ENCODE data around the gene MRPS34. TPM values are rescaled to one million over a fixed set of nuclear protein-coding genes. Genes with fewer than 3 reads are reported as not detected.

Gene MRPS34
- total and polyA plus RNA-seq, 10 of the 15 experiments (the other 5 are each of a cell fraction or from before 2014, with no cell fraction given) = 3.6 to 285 (median 147) TPM

DNA sequence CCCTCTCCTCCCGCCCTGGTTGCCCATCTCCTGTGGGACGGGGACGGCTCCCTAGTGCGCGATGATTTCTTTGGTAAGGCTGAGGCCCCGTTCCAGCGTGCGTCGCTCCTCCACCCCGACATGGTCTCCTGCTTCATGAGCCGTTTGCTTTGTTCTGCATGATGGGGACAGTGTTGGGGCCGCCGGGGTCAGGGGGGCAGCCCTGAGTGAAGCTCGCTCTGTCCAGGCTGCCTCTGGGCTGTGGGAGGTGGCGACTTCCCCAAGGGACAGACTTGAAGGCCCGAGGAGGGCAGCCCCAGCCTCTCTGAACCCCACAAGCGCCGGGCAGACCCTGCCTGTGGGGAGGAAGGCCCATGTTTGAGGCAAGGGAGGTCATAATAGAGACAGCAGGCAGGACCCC lies 14.0 kb downstream of the MRPS34 start:
- DNase-seq (ENCODE audit: low read depth, low spot score) = no peak
- BruUV-seq (replicated peaks) = no TSS peak

More for the DNA sequence above, 14.0 kb downstream of the MRPS34 start:
- intact Hi-C loops (cut with micrococcal nuclease; ENCODE audit: unreplicated experiment) = no loop called here
- CTCF ChIA-PET = no interaction called here
- H3K9me3 ChIP-seq (replicated peaks; ENCODE audit: control insufficient read depth, insufficient read depth, low read length) = no peaks in the 10 kb centered on the region
- H2AFZ ChIP-seq (ENCODE audit: control insufficient read depth, low read depth, low read length) = no peak overlapping the region
- no peak overlapping the region for H3K4me2 ChIP-seq (ENCODE audit: control insufficient read depth, insufficient read depth)
- RAD21 ChIA-PET (ENCODE audit: unreplicated experiment) = no interaction called here
- ATAC-seq (no peak), FAIRE-seq (no peak)
- POLR2A ChIA-PET = no interaction called here
- no peak overlapping the region for H3K9ac ChIP-seq (ENCODE audit: control insufficient read depth, insufficient read depth, low read length)
- H4K20me1 ChIP-seq (ENCODE audit: control insufficient read depth, insufficient read depth) = no peaks in the 10 kb centered on the region
- H3K27ac ChIP-seq (ENCODE audit: control insufficient read depth, insufficient read depth) = no peak overlapping the region
- WGBS (ENCODE audit: insufficient coverage, insufficient replicate concordance, low lambda C conversion rate, missing lambda C conversion rate) = 87% methylated on average over 17 of the region's 18 CpGs
- SMC1A ChIA-PET (ENCODE audit: uncharacterized antibody, unreplicated experiment) = no interaction called here
- H3K27me3 ChIP-seq (replicated peaks in 1 of 2; ENCODE audit: control insufficient read depth in 2 of 2, insufficient read depth in 2 of 2, low read length in 1 of 2) = no peaks in the 10 kb centered on the region
- peaks cover 0 to 6% of the 10 kb centered on the region in 2 experiments; a peak in 3 of 4 replicates for H3K36me3 ChIP-seq (ENCODE audit: control insufficient read depth in 2 of 2, insufficient read depth in 2 of 2, low read length in 1 of 2)
- no peaks in the 10 kb centered on the region for H3K4me1 ChIP-seq (ENCODE audit: control insufficient read depth, insufficient read depth, low read length)
- H3K4me3 ChIP-seq = no peak overlapping the region
- no peaks in the 10 kb centered on the region for H3K79me2 ChIP-seq (ENCODE audit: control insufficient read depth, insufficient read depth, low read length)
- in situ Hi-C loops (cut with MboI) = no loop called here
- TF ChIP-seq EZH2 (IDR thresholded peaks at IDR 0.05; ENCODE audit: borderline replicate concordance, control insufficient read depth, low read depth, low read length) = no peak
- TF ChIP-seq BRCA1 (IDR thresholded peaks at IDR 0.05; ENCODE audit: low read depth, low read length) = no peak
- no peak for TF ChIP-seq SMC3 (IDR thresholded peaks at IDR 0.05; ENCODE audit: borderline replicate concordance, low read length)
- no peak for TF ChIP-seq POLR2A (IDR thresholded peaks at IDR 0.05; ENCODE audit: low read depth, low read length)
- TF ChIP-seq HDAC2 (IDR thresholded peaks at IDR 0.05) = no peak
- TF ChIP-seq, protein P1, sequence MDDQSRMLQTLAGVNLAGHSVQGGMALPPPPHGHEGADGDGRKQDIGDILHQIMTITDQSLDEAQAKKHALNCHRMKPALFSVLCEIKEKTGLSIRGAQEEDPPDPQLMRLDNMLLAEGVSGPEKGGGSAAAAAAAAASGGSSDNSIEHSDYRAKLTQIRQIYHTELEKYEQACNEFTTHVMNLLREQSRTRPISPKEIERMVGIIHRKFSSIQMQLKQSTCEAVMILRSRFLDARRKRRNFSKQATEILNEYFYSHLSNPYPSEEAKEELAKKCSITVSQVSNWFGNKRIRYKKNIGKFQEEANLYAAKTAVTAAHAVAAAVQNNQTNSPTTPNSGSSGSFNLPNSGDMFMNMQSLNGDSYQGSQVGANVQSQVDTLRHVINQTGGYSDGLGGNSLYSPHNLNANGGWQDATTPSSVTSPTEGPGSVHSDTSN (IDR thresholded peaks at IDR 0.05; ENCODE audit: insufficient replicate concordance, low read depth, low read length) = no peak
- no peak for TF ChIP-seq ETV6 (conservative IDR thresholded peaks at IDR 0.05 in 1 of 2, IDR thresholded peaks at IDR 0.05 in 1 of 2; ENCODE audit: borderline replicate concordance in 1 of 2, low read depth in 1 of 2)
- TF ChIP-seq HCFC1 (IDR thresholded peaks at IDR 0.05; ENCODE audit: low read length) = no peak
- no peak for TF ChIP-seq ZNF274 (IDR thresholded peaks at IDR 0.05; ENCODE audit: insufficient read depth, insufficient read length)
- no peak for TF ChIP-seq NFIC (IDR thresholded peaks at IDR 0.05; ENCODE audit: low read depth, low read length)
- TF ChIP-seq TAF1 (IDR thresholded peaks at IDR 0.05; ENCODE audit: borderline replicate concordance, low read depth, low read length) = no peak
- TF ChIP-seq, protein P2, sequence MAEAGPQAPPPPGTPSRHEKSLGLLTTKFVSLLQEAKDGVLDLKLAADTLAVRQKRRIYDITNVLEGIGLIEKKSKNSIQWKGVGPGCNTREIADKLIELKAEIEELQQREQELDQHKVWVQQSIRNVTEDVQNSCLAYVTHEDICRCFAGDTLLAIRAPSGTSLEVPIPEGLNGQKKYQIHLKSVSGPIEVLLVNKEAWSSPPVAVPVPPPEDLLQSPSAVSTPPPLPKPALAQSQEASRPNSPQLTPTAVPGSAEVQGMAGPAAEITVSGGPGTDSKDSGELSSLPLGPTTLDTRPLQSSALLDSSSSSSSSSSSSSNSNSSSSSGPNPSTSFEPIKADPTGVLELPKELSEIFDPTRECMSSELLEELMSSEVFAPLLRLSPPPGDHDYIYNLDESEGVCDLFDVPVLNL (IDR thresholded peaks at IDR 0.05; ENCODE audit: low read depth, low read length) = no peak
- TF ChIP-seq MYB (IDR thresholded peaks at IDR 0.05; ENCODE audit: borderline replicate concordance, low read depth, low read length) = no peak
- TF ChIP-seq NBN (IDR thresholded peaks at IDR 0.05) = no peak
- no peak for TF ChIP-seq SMAD5 (IDR thresholded peaks at IDR 0.05; ENCODE audit: low read depth)
- no peak for TF ChIP-seq ZZZ3 (IDR thresholded peaks at IDR 0.05; ENCODE audit: control insufficient read depth, insufficient read length, low read depth)
- TF ChIP-seq NRF1 (conservative IDR thresholded peaks at IDR 0.05; ENCODE audit: low read depth, low read length) = no peak
- TF ChIP-seq JUNB (IDR thresholded peaks at IDR 0.05) = no peak
- no peak for TF ChIP-seq ZNF217 (IDR thresholded peaks at IDR 0.05)

Measured in GM12878 (cell line).